Measurements from ENCODE around the gene SLX4IP.

- TF ChIP-seq CREB1 (IDR thresholded peaks at IDR 0.05; ENCODE audit: low read depth): no peak
- TF ChIP-seq EGR1 (IDR thresholded peaks at IDR 0.05): no peak
- no peak for TF ChIP-seq RAD21 (IDR thresholded peaks at IDR 0.05; ENCODE audit: low read depth)
- no peak for TF ChIP-seq YY1 (IDR thresholded peaks at IDR 0.05; ENCODE audit: low read depth)
- no peak for TF ChIP-seq TAF1 (IDR thresholded peaks at IDR 0.05; ENCODE audit: low read depth)
Measured at GRCh38 chr20:10520528-10520927, 85.4 kb downstream of the SLX4IP start.
